NCI-H1436 (cell line): ENCODE results near the gene MYO5A.
"Not testable (repeated sequence)": the region's sequence is repeated elsewhere in the genome, so short reads cannot be mapped to it uniquely, and the experiment has no call there.

Experiments used
- DNase-seq: peaks from one replicate; lab custom pipeline; 2025; lab: John Stamatoyannopoulos, UW

MYO5A gene

DNA sequence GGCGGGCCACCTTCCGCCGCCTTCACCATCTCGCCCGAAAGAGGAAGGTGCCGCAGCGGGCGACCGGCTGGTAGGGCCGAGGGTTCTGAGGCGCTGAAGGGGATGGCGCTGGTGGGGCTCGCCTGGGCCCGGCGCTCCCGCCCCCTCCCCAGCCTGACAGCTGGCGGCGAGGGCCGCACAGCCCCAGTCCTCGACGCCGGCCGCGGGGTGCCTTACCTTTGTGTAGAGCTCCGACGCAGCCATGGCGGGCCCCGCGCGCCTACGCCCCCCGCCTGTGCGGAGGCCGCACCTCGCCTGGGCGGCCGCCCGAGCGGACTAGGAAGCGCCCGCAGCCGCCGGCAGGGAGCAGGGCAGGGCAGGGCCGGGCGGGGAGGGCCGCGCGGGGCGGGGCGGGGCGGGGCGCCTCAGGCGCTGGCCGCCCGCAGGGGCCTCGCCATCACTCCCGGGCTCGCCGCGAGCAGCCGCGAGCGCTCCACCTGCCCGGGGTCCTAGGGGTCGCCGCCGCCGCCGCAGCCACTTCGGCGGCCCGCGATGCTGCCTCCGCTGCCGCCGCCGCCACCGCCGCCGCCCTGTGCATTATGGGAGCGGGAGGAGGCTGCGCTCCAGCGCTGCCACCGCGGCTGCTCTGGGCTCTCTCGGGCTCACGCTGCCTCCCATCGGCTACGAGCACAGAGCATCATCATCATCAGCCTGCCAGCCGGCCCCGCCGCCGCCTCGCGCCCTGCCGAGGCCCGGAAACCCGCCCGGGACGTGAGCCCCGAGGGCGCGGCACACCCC lies at the start of gene MYO5A:
Gene MYO5A (minus strand): TSS at position 317 of the 777 bp plus-strand sequence. CDS start 74 bp downstream, at position 243.
- DNase-seq: peak; percentile 48

DNA sequence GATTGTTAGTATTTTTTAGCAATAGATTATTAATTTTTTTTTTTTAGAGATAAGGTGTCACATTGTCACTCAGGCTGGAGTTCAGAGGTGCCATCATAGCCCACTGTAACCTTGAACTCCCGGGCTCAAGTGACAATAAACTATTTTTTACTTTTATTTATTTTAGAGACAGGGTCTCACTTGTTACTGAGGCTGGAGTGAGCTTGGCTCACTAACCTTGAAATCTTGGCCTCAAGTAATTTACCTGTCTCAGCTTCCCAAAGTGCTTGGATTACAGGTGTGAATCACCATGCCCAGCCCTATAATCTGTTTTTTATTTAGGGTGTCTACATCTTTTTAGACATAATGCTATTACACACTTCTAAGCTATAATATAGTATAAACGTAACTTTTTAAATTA lies 48.0 kb upstream of the MYO5A start:
- no peak for DNase-seq

DNA sequence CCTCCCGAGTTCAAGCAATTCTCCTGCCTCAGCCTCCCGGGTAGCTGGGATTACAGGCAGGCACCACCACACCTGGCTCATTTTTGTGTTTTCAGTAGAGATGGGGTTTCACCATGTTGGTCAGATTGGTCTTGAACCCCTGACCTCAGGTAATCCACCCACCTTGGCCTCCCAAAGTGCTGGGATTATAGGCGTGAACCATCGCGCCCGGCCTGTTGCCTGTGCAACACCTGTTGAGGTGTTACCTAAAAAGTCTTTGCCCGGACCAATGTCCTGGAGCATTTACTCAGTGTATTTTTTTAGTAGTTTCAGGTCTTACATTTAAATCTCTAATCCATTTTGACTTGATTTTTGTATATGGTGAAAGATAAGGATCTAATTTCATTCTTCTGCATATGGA lies 46.9 kb upstream of the MYO5A start:
- DNase-seq: not testable (repeated sequence)

DNA sequence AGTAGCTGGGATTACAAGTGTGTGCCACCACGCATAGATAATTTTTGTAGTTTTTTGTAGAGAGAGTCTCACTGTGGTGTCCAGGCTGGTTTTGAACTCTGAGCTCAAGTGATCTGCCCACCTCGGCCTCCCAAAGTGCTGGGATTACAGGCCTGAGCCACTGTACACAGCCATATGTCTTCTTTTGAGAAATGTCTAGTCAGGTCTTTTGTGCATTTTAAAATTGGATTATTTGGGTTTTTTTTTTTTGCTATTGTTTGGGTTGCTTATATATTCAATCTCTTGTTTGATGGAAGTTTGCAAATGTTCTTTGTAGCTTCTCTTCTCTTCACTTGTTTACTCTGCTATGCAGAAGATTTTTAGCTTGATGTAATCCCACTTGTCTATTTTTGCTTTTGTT lies 46.4 kb upstream of the MYO5A start:
- no peak for DNase-seq

DNA sequence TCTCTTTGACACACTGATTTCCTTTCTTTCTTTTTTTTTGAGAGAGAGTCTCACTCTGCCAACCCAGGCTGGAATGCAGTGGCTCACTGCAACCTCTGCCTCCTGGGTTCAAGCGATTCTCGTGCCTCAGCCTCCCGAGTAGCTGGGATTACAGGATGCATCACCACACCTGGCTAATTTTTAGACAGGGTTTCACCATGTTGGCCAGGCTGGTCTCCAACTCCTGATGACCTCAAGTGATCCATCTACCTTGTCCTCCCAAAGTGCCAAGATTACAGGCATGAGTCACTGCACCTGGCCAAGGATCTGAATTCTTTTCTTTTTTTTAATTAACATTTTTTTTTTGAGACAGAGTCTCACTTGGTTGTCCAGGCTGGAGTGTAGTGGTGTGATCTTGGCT lies 45.9 kb upstream of the MYO5A start:
- DNase-seq: not testable (repeated sequence)

DNA sequence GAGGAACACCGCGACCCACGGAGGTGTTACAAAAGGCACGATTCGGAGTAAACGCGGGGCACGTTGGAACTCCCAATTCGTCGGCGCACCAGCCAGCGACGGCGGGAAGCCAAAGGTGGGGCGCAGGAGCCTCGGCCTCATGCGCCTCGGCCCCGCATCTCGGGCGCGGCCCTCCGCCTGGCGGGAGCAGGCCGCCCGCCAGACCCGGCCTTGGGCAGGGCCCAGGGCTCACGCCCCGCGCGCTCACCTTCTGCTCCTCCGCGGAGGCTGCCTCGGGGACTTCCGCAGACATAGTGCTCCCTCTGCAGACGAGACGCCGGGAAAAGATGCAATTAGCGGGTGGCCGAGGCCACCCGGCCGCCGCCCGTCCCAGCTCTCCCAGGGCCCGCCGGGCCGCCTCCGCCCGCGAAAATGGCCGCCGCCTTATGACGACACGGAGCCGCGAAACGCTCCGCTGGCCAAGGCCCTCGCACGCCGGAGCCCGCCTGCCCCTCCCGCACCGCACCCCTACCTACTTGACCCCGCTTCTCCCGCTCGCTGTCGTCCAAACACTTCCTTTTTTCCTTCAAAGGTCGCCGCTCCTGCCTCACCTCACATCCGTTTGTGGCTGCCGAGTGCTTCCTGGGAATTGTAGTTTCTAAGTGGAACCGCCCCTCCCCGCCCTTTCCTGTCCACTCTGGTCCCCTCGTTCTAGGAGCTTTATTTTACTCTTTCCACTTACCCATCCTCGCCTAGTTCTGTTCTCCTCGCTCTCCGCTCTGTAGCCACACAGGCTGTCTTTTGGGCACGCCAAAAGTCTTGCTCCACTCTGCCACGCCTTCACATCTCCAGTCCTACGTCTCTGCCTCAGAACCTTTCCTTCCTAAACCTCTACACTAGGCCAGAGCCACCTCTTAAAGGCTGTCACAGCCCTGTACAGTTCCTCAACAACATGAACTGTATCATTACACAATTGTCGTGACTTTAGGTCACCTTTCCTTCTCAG lies 40.2 kb upstream of the MYO5A start, which contains the start of gene ARPP19:
Gene ARPP19 (minus strand): TSS at position 430 of the 985 bp plus-strand sequence. CDS start 138 bp downstream, at position 292.
- DNase-seq: peak; percentile 94

DNA sequence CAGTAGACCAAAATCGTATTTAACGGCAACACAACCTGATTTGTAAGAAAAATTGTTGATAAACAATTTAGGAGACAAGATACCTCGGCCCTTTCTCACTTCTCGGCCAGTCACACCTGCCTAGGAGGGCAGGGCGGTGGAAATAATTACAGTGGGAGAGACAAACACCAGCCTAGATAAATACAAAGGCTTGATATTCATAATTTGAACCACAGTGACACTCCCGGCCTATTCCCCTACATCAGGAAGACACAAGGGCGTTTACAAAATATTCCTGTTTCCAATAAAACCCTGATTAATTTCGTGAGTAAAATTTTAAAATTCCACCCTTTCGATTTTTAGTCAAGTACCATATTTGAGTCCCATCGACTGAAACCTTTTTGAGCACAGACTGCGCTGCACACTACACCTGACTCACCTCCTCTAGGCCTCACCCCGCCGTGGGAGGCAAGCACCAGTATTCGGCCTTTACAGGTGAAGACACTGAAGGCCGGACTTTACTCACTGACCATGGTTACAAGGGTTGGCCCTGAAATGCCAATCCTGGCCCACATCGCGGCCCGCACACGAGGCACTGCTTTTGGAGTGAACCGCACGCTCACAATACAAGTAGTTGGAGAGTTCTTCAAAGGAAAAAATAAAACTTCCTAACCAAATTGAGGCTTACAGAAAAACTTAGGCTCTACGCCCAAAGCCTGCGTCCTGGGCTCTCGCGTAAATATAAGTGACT lies 39.4 kb upstream of the MYO5A start:
- DNase-seq: peak; percentile 29

DNA sequence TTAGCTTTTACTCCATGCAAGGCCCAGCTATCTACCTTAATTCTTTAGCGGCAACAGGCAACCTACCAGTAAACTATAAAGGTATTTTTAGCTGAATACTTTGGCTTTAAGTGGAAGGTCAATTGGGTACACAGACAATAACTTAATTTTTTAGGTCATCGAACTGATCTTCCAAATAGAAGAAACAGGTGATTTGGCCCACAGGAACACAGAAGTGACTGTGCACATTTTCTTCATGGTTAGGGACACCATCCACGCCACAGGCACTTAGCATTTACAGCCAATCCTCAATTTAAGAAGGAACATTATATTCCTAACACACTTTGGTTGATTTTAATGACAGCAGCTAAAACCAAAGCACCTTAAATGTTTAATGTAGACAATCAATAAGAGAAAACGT lies 38.2 kb upstream of the MYO5A start:
- DNase-seq: no peak

DNA sequence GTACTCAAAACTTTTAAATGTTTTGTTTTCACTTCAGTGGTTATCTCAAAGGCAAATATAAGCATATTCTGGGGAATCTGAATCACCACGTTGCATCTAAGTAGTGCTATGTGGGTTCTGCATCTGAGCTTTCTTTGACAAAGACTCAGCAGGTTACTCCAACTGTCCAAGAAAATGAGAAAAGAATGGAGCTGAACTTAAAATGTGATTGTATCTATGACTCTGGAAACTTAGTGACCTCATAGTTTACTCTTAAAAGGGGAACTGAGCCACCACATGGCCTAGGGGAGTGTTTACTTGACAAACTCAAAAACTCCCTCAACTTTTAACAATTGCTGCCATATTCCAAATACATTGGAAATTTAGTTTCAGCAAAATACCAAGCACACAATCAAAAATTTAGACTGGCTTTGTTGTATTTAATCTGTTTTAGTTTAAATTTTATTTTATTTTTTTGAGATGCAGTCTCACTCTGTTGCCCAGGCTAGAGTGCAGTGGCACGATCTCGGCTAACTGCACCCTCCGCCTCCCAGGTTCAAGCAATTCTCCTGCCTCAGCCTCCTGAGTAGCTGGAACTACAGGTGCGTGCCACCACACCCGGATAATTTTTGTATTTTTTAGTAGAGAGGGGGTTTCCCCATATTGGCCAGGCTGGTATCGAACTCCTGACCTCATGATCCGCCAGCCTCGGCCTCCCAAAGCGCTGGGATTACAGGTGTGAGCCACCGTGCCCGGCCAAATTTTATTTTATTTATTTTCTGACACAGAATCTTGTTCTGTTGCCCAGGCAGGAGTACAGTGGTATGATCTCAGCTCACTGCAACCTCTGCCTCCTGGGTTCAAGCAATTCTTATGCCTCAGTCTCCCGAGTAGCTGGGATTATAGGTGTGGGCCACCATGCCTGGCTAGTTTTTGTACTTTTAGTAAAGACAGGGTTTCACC lies 37.0 kb upstream of the MYO5A start:
- not testable (repeated sequence) for DNase-seq

DNA sequence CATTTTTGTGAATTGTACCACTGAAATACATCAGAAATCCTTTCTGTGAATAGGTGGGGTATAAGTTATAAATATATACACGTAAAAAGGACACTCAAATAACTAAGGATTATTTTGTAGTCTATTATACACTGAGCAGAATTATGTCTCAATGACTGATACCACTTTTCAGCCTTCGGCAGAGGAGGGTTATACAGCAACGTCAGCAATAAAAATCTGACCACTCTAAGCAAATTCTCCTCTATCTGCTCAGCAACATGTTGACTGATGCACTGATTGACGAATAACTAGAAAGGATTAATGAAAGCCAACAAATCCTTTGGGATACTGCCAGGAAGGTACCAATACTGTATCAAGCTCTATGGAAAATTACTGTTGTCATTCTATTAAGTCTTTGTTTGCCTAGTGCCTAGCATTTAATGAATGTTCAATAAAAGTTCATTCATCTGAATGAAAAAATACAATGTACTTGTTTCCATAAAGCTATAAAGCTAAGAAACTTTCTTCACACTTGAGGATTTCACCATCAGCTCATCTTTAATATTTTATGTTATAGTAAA lies 34.9 kb upstream of the MYO5A start:
- no peak for DNase-seq

DNA sequence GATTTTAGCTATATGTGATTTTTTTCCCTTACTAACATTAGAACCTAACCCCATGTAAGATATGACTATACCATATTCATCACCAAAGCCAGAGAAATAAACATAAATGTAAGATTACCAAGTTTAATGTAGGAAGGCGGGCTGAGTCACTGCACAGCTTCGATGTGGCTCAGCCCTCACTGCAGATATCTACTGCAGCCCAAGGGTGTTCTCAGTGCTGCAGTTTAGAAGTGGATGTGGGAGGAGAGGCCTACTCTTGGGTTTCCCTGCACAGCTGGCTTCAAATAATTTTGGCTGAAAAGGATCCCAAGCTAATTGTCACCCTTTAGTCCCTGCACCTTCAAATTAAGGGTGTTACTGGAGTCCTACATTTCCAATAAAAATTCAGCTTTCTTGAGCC lies 30.9 kb upstream of the MYO5A start:
- no peak for DNase-seq

DNA sequence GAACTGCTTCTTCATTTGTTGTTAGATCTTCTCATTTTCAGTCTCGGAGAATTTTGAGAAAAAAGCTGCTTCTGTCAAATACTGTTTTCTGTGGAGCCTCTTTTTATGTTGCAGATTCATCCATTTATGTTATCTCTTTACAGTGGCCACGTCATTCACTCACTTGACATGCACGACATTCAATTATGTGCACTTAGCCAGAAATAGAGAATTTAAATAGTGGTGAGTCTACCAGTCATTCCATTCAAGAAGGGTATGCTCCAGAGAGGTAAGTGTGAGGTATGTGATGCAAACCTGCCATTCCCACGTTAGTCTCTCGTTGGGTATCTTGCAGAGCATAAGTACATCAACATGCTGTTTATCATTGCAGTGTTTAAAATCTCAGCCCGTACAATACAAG lies 30.3 kb upstream of the MYO5A start:
- DNase-seq: no peak

DNA sequence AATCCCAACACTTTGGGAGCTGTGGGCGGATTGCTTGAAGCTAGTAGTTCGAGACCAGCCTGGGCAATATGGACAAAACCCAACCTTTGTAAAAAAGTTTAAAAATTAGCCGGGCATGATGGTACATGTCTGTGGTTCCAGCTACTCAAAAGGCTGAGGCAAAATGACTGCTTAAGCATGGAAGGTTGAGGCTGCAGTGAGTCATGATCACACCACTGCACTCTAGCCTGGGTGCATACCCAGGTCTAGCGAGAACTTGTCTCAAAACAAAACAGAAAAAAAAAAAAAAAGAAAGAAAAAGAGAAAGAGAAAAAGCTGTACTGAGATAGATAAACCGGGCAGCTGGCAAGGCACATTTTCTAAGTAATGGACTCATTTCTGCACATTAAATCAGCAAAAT lies 29.5 kb upstream of the MYO5A start:
- no peak for DNase-seq

DNA sequence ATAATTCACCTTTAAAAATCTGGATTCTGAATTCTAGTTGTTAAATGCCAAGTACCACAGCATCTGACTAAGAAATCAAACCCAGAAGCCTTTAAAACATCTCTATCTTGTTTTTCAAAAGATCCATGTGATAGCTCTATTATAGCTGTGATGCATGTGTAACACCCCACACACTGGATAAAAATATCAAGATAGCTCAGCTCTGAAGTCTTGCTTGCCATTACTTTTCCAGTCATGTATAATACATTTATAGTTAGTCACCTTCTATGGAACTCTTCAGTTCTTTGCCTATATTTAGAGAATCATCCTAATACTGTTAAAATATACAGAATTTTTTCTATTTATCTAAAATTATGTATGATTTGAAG lies 28.6 kb upstream of the MYO5A start:
- no peak for DNase-seq

DNA sequence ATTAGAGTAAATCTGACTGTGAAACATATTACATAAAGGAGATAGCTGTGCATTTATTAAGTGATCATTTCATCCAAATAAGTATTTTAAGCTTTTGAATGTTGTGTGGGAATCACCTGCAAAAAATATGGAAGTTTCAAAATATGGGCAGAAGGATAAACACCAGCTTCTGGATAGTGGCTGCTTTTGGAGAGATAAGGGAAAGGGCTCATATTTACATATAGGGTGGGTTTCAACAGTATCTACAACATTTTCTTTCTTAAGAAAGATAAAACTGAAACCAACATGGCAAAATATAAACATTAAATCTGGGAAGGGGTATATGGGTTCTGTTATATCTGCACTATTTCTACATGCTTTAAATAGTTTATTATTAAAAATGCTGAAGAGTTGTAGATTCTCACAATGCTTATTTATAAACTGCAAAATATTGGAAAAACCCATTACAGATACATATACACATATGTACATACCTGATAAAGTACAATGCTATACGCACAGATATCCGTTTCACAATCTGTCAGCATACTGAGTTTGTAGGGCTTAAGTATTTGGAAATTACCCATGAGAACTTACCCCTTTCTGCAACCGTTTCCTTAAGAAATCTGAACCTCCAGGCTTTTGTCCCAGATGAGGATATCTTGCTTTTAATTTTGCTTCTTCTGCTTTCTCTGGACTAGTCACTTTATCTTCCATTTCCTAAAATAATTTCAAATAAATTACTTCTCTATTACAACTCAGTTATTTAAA lies 28.0 kb upstream of the MYO5A start:
- DNase-seq: no peak

DNA sequence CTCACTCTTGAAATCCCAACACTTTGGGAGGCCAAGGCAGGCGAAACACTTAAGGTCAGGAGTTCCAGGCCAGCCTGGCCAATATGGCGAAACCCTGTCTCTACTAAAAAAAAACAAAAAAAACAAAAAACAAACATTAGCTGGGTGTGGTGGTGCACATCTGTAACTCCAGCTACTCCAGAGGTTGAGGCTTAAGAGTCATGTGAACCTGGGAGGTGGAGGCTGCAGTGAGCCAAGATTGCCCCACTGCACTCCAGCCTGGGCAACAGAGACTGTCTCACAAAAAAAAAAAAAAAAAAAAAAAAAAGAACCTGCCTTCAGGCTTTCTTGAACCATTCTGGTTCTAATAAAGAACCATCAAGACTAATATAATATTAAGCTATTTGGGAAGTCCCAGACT lies 23.6 kb upstream of the MYO5A start:
- no peak for DNase-seq

DNA sequence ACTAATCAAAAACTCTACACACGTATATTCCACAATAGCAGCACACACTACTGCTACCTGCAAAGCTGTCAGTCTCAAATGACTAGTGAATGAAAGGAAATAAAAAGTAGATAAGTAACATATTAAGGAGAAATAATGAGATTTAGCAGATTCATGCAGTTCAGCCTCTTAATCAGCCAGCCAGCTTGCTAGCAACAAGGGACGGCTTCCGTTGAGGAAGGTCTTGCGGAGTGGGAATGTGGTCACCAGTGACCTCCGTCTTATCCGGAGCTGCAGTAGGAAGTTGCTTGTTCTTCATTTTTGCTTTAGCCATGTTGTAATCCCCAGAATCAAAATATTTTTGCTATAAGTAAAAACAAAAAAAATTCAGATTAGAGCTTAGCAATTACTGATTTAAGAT lies 23.1 kb upstream of the MYO5A start:
- DNase-seq: no peak

DNA sequence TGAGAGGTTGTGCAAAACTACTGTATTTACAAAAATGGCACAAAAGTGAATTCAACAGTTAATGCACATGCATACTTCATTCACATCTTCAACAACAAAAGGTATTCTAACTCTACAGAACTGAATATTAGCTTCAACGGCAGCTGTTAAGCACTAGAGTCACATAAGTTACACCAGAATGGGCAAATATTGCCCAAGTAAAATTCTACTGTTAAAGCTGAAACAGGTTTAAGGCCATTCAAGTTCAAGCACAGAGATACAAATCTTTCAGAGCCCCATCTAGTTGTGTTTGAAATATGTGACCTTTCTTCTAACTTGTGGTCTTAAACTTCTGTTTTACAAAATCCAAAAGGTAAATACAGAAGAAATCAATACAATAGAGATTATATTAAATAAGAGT lies 22.5 kb upstream of the MYO5A start:
- not testable (repeated sequence) for DNase-seq

DNA sequence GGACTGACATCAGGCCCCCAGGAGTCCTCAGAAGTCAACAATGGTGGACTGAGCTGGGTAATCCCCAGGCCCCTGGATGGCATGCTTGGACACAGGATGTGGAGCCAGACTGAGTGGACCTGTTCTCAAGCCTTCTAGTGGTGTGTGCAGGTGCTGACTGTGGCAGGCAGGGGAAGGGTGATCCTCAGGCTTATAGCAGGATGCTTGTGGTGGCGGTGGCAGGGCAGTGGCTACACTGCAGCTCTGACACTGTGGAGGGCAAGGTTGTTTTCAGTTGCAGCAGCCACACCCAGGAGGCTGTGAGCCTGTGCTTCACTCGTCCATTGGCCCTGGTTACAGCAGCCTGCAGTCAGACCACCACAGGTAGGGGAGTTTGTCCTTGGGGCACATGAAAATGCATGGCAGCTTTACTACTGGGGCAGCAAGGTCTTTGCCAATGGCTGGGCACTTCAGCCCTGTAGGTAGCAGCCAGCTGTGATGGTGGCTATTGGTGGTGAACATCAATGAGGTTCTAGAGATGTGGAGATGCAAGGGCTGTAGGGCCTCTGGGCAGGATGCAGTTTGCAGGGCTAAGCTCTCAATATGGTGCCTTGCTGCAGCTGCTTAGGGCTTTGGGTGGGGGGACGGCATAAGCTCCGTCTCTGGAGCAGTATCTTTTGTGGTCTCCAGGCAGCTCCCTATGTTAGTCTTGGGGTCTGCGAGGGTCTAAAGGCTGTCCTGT lies 17.5 kb upstream of the MYO5A start:
- DNase-seq: no peak
